Activated CD4-positive, alpha-beta T cell treated with anti-CD3 and anti-CD28 coated beads for 36 hours (primary cell): ENCODE data around the gene DOCK10. TPM values are rescaled to one million over a fixed set of nuclear protein-coding genes. Genes with fewer than 3 reads are reported as not detected.

ENCODE experiments used
- ATAC-seq: fragments of 200-7000 bp; cut with Tn5 transposase; one replicate; pipeline ENCODE4 v1.10.0; 2021; ENCODE audit warnings: mild to moderate bottlenecking, moderate library complexity
- CTCF ChIA-PET: fragments of 350-600 bp; sonication (Branson Sonifier 250); formaldehyde crosslinking; loops from one replicate; lab custom pipeline; 2021; ENCODE audit warnings: antibody characterized with exemption; lab: Charles Lee
- POLR2A ChIA-PET: fragments of 350-600 bp; sonication (Branson Sonifier 250); formaldehyde crosslinking; loops from one replicate; lab custom pipeline; 2021; ENCODE audit warnings: antibody characterized with exemption, inconsistent platforms; lab: Charles Lee
- DNase-seq: peaks from one replicate; pipeline ENCODE4 v3.0.0-alpha.2; 2020
- H3K27ac Mint-ChIP-seq: one replicate; pipeline ENCODE4 v1.8.0; 2021; ENCODE audit warnings: mixed read lengths
- H3K27me3 Mint-ChIP-seq: one replicate; pipeline ENCODE4 v1.8.0; 2021; ENCODE audit warnings: mixed read lengths
- H3K36me3 Mint-ChIP-seq: one replicate; pipeline ENCODE4 v1.8.0; 2021; ENCODE audit warnings: low read depth, mixed read lengths
- H3K4me1 Mint-ChIP-seq: one replicate; pipeline ENCODE4 v1.8.0; 2021; ENCODE audit warnings: mixed read lengths
- H3K4me3 Mint-ChIP-seq: one replicate; pipeline ENCODE4 v1.8.0; 2021; ENCODE audit warnings: mild to moderate bottlenecking, moderate library complexity, mixed read lengths
- H3K9me3 Mint-ChIP-seq: one replicate; pipeline ENCODE4 v1.8.0; 2021; ENCODE audit warnings: low read depth, mixed read lengths
- intact Hi-C, 2 experiments: fragments of 100-400 bp; cut with DNase I in 1 of 2; cut with micrococcal nuclease in 1 of 2; formaldehyde crosslinking; loops; one replicate each; pipeline versions ENCODE4 v1.14.2 to v1.15.1; 2022 to 2024; cut with DNase I, micrococcal nuclease
- total RNA-seq, 2 experiments: library from RNA; stranded (reverse); gene quantifications; one replicate each; pipeline ENCODE4 v1.2.3, GENCODE V29; 2021

Gene DOCK10
- total RNA-seq, 2 experiments from 2014 or later: 177 to 196 TPM

GRCh38 chr2:224938651-224939182 is 103.6 kb downstream of the DOCK10 start:
- Mint-ChIP-seq H3K27me3 (no peaks in the 10 kb centered on the region), H3K4me1 (peaks cover 85% of the 10 kb centered on the region), H3K36me3 (peaks cover 54% of the 10 kb centered on the region), H3K27ac (peak overlapping the region; percentile 92), H3K4me3 (peak overlapping the region; percentile 68), H3K9me3 (no peaks in the 10 kb centered on the region)
- ChIA-PET CTCF (interaction anchor here (0.8 to 5.1 kb wide), 6 partner anchors 8 to 87 kb away, joined by 3 to 53 read pairs (median 4); no protein-coding TSS in a partner anchor), POLR2A (interaction anchor here (0.6 to 1.5 kb wide), 6 partner anchors 8 to 997 kb away, joined by 3 to 20 read pairs (median 4); no protein-coding TSS in a partner anchor)
- DNase-seq (peak; percentile 54), ATAC-seq (peak; percentile 72)
- intact Hi-C loops: loop anchor here (1.0 to 2.0 kb wide), 6 partner anchors 8 to 102 kb away; no protein-coding TSS in a partner anchor

- ATAC-seq: no peak
- H3K9me3 Mint-ChIP-seq: no peaks in the 10 kb centered on the region
- POLR2A ChIA-PET: interaction anchor here (1.3 to 2.4 kb wide), 3 partner anchors 9 to 48 kb away, joined by 3 to 8 read pairs (median 3); no protein-coding TSS in a partner anchor
Measured at GRCh38 chr2:224937887-224938286, 104.4 kb downstream of the DOCK10 start.

GRCh38 chr2:224934526-224935188 is 107.6 kb downstream of the DOCK10 start:
- intact Hi-C loops: loop anchor here in 1 of 2 experiments (5.0 kb wide), 1 partner anchor 188 kb away; no protein-coding TSS in a partner anchor
- Mint-ChIP-seq H3K4me1 (peaks cover 93% of the 10 kb centered on the region), H3K27ac (peak overlapping the region; percentile 61), H3K27me3 (no peaks in the 10 kb centered on the region), H3K9me3 (no peaks in the 10 kb centered on the region), H3K36me3 (peaks cover 58% of the 10 kb centered on the region), H3K4me3 (no peak overlapping the region)
- no peak for ATAC-seq
- POLR2A ChIA-PET: no interaction called here
- CTCF ChIA-PET: interaction anchor here (1.0 to 1.5 kb wide), 2 partner anchors 65 to 68 kb away, joined by 3 read pairs; no protein-coding TSS in a partner anchor
- no peak for DNase-seq

More at GRCh38 chr2:224937887-224938286, 104.4 kb downstream of the DOCK10 start:
- CTCF ChIA-PET: interaction anchor here (0.6 to 5.1 kb wide), 5 partner anchors 10 to 70 kb away, joined by 3 to 53 read pairs (median 3); no protein-coding TSS in a partner anchor
- Mint-ChIP-seq H3K27me3 (no peaks in the 10 kb centered on the region), H3K36me3 (peaks cover 54% of the 10 kb centered on the region), H3K4me3 (peak overlapping the region; percentile 68), H3K27ac (peak overlapping the region; percentile 92), H3K4me1 (peaks cover 89% of the 10 kb centered on the region)
- DNase-seq: no peak
- intact Hi-C loops: loop anchor here (1.0 to 2.0 kb wide), 6 partner anchors 8 to 103 kb away; no protein-coding TSS in a partner anchor

- CTCF ChIA-PET: interaction anchor here (0.7 to 1.8 kb wide), 8 partner anchors 10 to 727 kb away, joined by 3 to 7 read pairs (median 4); no protein-coding TSS in a partner anchor
- Mint-ChIP-seq H3K4me3 (peak overlapping the region; percentile 15), H3K27ac (peak overlapping the region; percentile 83), H3K9me3 (no peaks in the 10 kb centered on the region), H3K36me3 (peaks cover 68% of the 10 kb centered on the region), H3K27me3 (no peaks in the 10 kb centered on the region), H3K4me1 (peaks cover 96% of the 10 kb centered on the region)
- peak; percentile 61 for ATAC-seq
- no peak for DNase-seq
- POLR2A ChIA-PET: interaction anchor here (0.6 to 1.2 kb wide), 3 partner anchors 10 to 33 kb away, joined by 3 to 5 read pairs (median 5); no protein-coding TSS in a partner anchor
- intact Hi-C loops: loop anchor here in 1 of 2 experiments (5.0 kb wide), 1 partner anchor 189 kb away; no protein-coding TSS in a partner anchor
Measured at GRCh38 chr2:224933431-224933830, 108.8 kb downstream of the DOCK10 start.

GRCh38 chr2:224932522-224932921 is 109.7 kb downstream of the DOCK10 start:
- ChIA-PET POLR2A (interaction anchor here (0.7 kb wide), 1 partner anchor 11 kb away, joined by 3 read pairs; no protein-coding TSS in a partner anchor), CTCF (interaction anchor here (0.9 to 1.8 kb wide), 5 partner anchors 11 to 47 kb away, joined by 3 to 7 read pairs (median 3); no protein-coding TSS in a partner anchor)
- peak overlapping the region; percentile 98 for H3K27ac Mint-ChIP-seq
- ATAC-seq (no peak), DNase-seq (no peak)
- H3K9me3 Mint-ChIP-seq: no peaks in the 10 kb centered on the region
- H3K4me1 Mint-ChIP-seq: peaks cover 96% of the 10 kb centered on the region
- intact Hi-C loops: loop anchor here in 1 of 2 experiments (5.0 kb wide), 1 partner anchor 190 kb away; no protein-coding TSS in a partner anchor
- no peak overlapping the region for H3K4me3 Mint-ChIP-seq
- no peaks in the 10 kb centered on the region for H3K27me3 Mint-ChIP-seq
- H3K36me3 Mint-ChIP-seq: peaks cover 72% of the 10 kb centered on the region

- CTCF ChIA-PET: interaction anchor here (1.0 to 1.8 kb wide), 4 partner anchors 11 to 46 kb away, joined by 3 to 7 read pairs (median 5); no protein-coding TSS in a partner anchor
- ATAC-seq (no peak), DNase-seq (no peak)
- POLR2A ChIA-PET: interaction anchor here (0.7 kb wide), 1 partner anchor 12 kb away, joined by 3 read pairs; no protein-coding TSS in a partner anchor
- no peak overlapping the region for H3K4me3 Mint-ChIP-seq
- peaks cover 72% of the 10 kb centered on the region for H3K36me3 Mint-ChIP-seq
- peak overlapping the region; percentile 98 for H3K27ac Mint-ChIP-seq
- H3K9me3 Mint-ChIP-seq: no peaks in the 10 kb centered on the region
- H3K27me3 Mint-ChIP-seq: no peaks in the 10 kb centered on the region
- peaks cover 97% of the 10 kb centered on the region for H3K4me1 Mint-ChIP-seq
- intact Hi-C loops: loop anchor here in 1 of 2 experiments (1.0 to 5.0 kb wide), 2 partner anchors 70 to 190 kb away; no protein-coding TSS in a partner anchor
Measured at GRCh38 chr2:224931956-224932355, 110.3 kb downstream of the DOCK10 start.

- Mint-ChIP-seq H3K4me3 (peak overlapping the region; percentile 52), H3K36me3 (peaks cover 75% of the 10 kb centered on the region), H3K4me1 (peaks cover 99% of the 10 kb centered on the region), H3K9me3 (no peaks in the 10 kb centered on the region), H3K27me3 (no peaks in the 10 kb centered on the region), H3K27ac (peak overlapping the region; percentile 98)
- intact Hi-C loops: loop anchor here (1.0 to 5.0 kb wide), 3 partner anchors 7 to 191 kb away; no protein-coding TSS in a partner anchor
- no peak for ATAC-seq
- DNase-seq: no peak
- CTCF ChIA-PET: interaction anchor here (0.9 to 1.1 kb wide), 4 partner anchors 10 to 106 kb away, joined by 3 to 4 read pairs (median 4); no protein-coding TSS in a partner anchor
- POLR2A ChIA-PET: no interaction called here
Measured at GRCh38 chr2:224930990-224931389, 111.3 kb downstream of the DOCK10 start.

GRCh38 chr2:224930124-224930523 is 112.1 kb downstream of the DOCK10 start:
- no peaks in the 10 kb centered on the region for H3K27me3 Mint-ChIP-seq
- CTCF ChIA-PET: interaction anchor here (1.0 to 1.1 kb wide), 3 partner anchors 10 to 107 kb away, joined by 3 to 4 read pairs (median 4); no protein-coding TSS in a partner anchor
- POLR2A ChIA-PET: no interaction called here
- ATAC-seq: no peak
- peak overlapping the region; percentile 98 for H3K27ac Mint-ChIP-seq
- intact Hi-C loops: loop anchor here (1.0 to 5.0 kb wide), 2 partner anchors 8 to 192 kb away; no protein-coding TSS in a partner anchor
- no peaks in the 10 kb centered on the region for H3K9me3 Mint-ChIP-seq
- DNase-seq: peak; percentile 42
- peak overlapping the region; percentile 52 for H3K4me3 Mint-ChIP-seq
- H3K36me3 Mint-ChIP-seq: peaks cover 79% of the 10 kb centered on the region
- peaks cover 100% of the 10 kb centered on the region for H3K4me1 Mint-ChIP-seq

GRCh38 chr2:224929512-224929911 is 112.8 kb downstream of the DOCK10 start:
- Mint-ChIP-seq H3K27ac (peak overlapping the region; percentile 98), H3K4me3 (peak overlapping the region; percentile 60), H3K9me3 (no peaks in the 10 kb centered on the region), H3K4me1 (peaks cover 100% of the 10 kb centered on the region), H3K36me3 (peaks cover 79% of the 10 kb centered on the region), H3K27me3 (no peaks in the 10 kb centered on the region)
- ATAC-seq: no peak
- intact Hi-C loops: loop anchor here (5.0 to 10.0 kb wide), 4 partner anchors 342 to 1865 kb away; partner anchors contain the start of genes CUL3 (in 2 of the 2) and IRS1 (in 1 of the 2)
- DNase-seq: no peak
- CTCF ChIA-PET: interaction anchor here (1.2 to 4.7 kb wide), 2 partner anchors 9 to 73 kb away, joined by 3 to 53 read pairs; no protein-coding TSS in a partner anchor
- POLR2A ChIA-PET: interaction anchor here (4.3 kb wide), 1 partner anchor 16 kb away, joined by 56 read pairs; no protein-coding TSS in a partner anchor

GRCh38 chr2:224927646-224928173 is 114.6 kb downstream of the DOCK10 start:
- ChIA-PET CTCF (interaction anchor here (0.7 to 4.7 kb wide), 14 partner anchors 11 to 986 kb away, joined by 3 to 53 read pairs (median 3); no protein-coding TSS in a partner anchor), POLR2A (interaction anchor here (0.6 to 4.3 kb wide), 14 partner anchors 9 to 125 kb away, joined by 3 to 56 read pairs (median 4); partner anchors contain the start of gene DOCK10)
- DNase-seq: peak; percentile 84
- Mint-ChIP-seq H3K27ac (peak overlapping the region; percentile 98), H3K9me3 (no peaks in the 10 kb centered on the region), H3K36me3 (peaks cover 90% of the 10 kb centered on the region), H3K27me3 (no peaks in the 10 kb centered on the region), H3K4me3 (peak overlapping the region; percentile 60), H3K4me1 (peaks cover 99% of the 10 kb centered on the region)
- intact Hi-C loops: loop anchor here (1.0 to 10.0 kb wide), 5 partner anchors 16 to 1867 kb away; partner anchors contain the start of genes CUL3 (in 2 of the 2) and IRS1 (in 1 of the 2)
- ATAC-seq: peak; percentile 62
